Loucy (cell line): Measurements from ENCODE around the gene NDC80.

Experiments used
- H2AFZ ChIP-seq: fragments of 200-600 bp; sonication (generic); 2 replicates; pipeline ENCODE4 v1.6.0; 2016; ENCODE audit warnings: antibody characterized with exemption, mild to moderate bottlenecking, low read length, moderate library complexity
- H3F3A ChIP-seq: fragments of 200-600 bp; 2 replicates; pipeline ENCODE4 v1.6.0; 2016; ENCODE audit warnings: antibody characterized with exemption, low read depth, mild to moderate bottlenecking
- H3K27me3 ChIP-seq: fragments of 200-600 bp; sonication (generic); 2 replicates; pipeline ENCODE4 v1.6.1; 2014; ENCODE audit warnings: low read length, mild to moderate bottlenecking; ENCODE audit not compliant: insufficient read depth, poor library complexity, severe bottlenecking
- H3K36me3 ChIP-seq: fragments of 200-600 bp; sonication (generic); 2 replicates; pipeline ENCODE4 v1.6.1; 2016; ENCODE audit warnings: low read length; ENCODE audit not compliant: insufficient read depth
- H3K4me1 ChIP-seq: fragments of 200-600 bp; sonication (generic); 2 replicates; pipeline ENCODE4 v1.5.1; 2014; ENCODE audit warnings: low read length, mild to moderate bottlenecking; ENCODE audit not compliant: insufficient read depth, poor library complexity, severe bottlenecking
- H3K4me2 ChIP-seq: fragments of 200-600 bp; sonication (generic); 2 replicates; pipeline ENCODE4 v1.6.0; 2014; ENCODE audit warnings: antibody characterized with exemption, low read length, low read depth, mild to moderate bottlenecking; ENCODE audit not compliant: poor library complexity, severe bottlenecking
- H3K4me3 ChIP-seq: fragments of 200-600 bp; sonication (generic); 2 replicates; pipeline ENCODE4 v1.5.1; 2014; ENCODE audit warnings: low read length, mild to moderate bottlenecking, mixed read lengths; ENCODE audit not compliant: poor library complexity, severe bottlenecking
- H3K79me2 ChIP-seq: fragments of 200-600 bp; sonication (generic); 2 replicates; pipeline ENCODE4 v1.6.1; 2014; ENCODE audit warnings: low read length; ENCODE audit not compliant: insufficient read depth
- H3K9ac ChIP-seq: fragments of 200-600 bp; sonication (generic); 2 replicates; pipeline ENCODE4 v1.6.0; 2014; ENCODE audit warnings: mild to moderate bottlenecking, low read depth, low read length, moderate library complexity; ENCODE audit not compliant: poor library complexity, severe bottlenecking
- H3K9me2 ChIP-seq: fragments of 200-600 bp; sonication (generic); replicated peaks from 2 replicates; pipeline ENCODE4 v1.6.1; 2016; ENCODE audit warnings: low read depth, low read length, mixed read lengths
- H3K9me3 ChIP-seq: fragments of 200-600 bp; sonication (generic); 2 replicates; pipeline ENCODE4 v1.6.1; 2014; ENCODE audit warnings: mild to moderate bottlenecking, antibody characterized with exemption, low read length, low read depth; ENCODE audit not compliant: insufficient read depth
- H4K20me1 ChIP-seq: fragments of 200-600 bp; sonication (generic); 2 replicates; pipeline ENCODE4 v1.6.0; 2014; ENCODE audit warnings: antibody characterized with exemption, low read length, mild to moderate bottlenecking; ENCODE audit not compliant: insufficient read depth, poor library complexity, severe bottlenecking
- EZH2phosphoT487 ChIP-seq: fragments of 200-600 bp; IDR thresholded peaks from 2 replicates; pipeline ENCODE4 v1.6.1; 2018; ENCODE audit warnings: antibody characterized with exemption, mild to moderate bottlenecking, moderate library complexity, borderline replicate concordance
- TF ChIP-seq, protein P1 (sequence below): fragments of 200-600 bp; sonication (generic); conservative IDR thresholded peaks from 2 replicates; pipeline ENCODE4 v1.5.1; 2014; ENCODE audit warnings: mild to moderate bottlenecking, antibody characterized with exemption, low read length

NDC80 gene

GRCh38 chr18:2572892-2573291, 1.5 kb downstream of the NDC80 start:
- H3K9me2 ChIP-seq, result no peaks in the 10 kb centered on the region
- peaks cover 28% of the 10 kb centered on the region for H3K36me3 ChIP-seq
- H3K4me1 ChIP-seq, result peaks cover 74% of the 10 kb centered on the region
- no peak overlapping the region for H2AFZ ChIP-seq
- no peaks in the 10 kb centered on the region for H3K9me3 ChIP-seq
- no peak for TF ChIP-seq EZH2phosphoT487
- TF ChIP-seq, protein P1, sequence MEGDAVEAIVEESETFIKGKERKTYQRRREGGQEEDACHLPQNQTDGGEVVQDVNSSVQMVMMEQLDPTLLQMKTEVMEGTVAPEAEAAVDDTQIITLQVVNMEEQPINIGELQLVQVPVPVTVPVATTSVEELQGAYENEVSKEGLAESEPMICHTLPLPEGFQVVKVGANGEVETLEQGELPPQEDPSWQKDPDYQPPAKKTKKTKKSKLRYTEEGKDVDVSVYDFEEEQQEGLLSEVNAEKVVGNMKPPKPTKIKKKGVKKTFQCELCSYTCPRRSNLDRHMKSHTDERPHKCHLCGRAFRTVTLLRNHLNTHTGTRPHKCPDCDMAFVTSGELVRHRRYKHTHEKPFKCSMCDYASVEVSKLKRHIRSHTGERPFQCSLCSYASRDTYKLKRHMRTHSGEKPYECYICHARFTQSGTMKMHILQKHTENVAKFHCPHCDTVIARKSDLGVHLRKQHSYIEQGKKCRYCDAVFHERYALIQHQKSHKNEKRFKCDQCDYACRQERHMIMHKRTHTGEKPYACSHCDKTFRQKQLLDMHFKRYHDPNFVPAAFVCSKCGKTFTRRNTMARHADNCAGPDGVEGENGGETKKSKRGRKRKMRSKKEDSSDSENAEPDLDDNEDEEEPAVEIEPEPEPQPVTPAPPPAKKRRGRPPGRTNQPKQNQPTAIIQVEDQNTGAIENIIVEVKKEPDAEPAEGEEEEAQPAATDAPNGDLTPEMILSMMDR, result no peak
- peak overlapping the region; percentile 84 for H3K4me2 ChIP-seq
- no peaks in the 10 kb centered on the region for H3K27me3 ChIP-seq
- H3F3A ChIP-seq, result peaks cover 9% of the 10 kb centered on the region; the same call in 1 of the 2 replicates
- peak overlapping the region; percentile 94 for H3K9ac ChIP-seq
- H3K4me3 ChIP-seq, result peak overlapping the region; percentile 84
- peaks cover 27% of the 10 kb centered on the region for H4K20me1 ChIP-seq
- peaks cover 94% of the 10 kb centered on the region for H3K79me2 ChIP-seq

- Histone ChIP-seq H4K20me1 (peaks cover 30% of the 10 kb centered on the region), H3K9me3 (no peaks in the 10 kb centered on the region), H3K79me2 (peaks cover 94% of the 10 kb centered on the region), H3K4me2 (peak overlapping the region; percentile 84), H3K27me3 (no peaks in the 10 kb centered on the region), H3K4me3 (peak overlapping the region; percentile 84), H3K4me1 (peaks cover 74% of the 10 kb centered on the region), H3K36me3 (peaks cover 33% of the 10 kb centered on the region), H3F3A (peaks cover 9% of the 10 kb centered on the region; the same call in 1 of the 2 replicates), H3K9ac (peak overlapping the region; percentile 94), H2AFZ (no peak overlapping the region), H3K9me2 (no peaks in the 10 kb centered on the region)
- no peak for TF ChIP-seq EZH2phosphoT487
- TF ChIP-seq, protein P1, result no peak
These were observed 2.1 kb downstream of the NDC80 start for GRCh38 chr18:2573408-2573807.

DNA sequence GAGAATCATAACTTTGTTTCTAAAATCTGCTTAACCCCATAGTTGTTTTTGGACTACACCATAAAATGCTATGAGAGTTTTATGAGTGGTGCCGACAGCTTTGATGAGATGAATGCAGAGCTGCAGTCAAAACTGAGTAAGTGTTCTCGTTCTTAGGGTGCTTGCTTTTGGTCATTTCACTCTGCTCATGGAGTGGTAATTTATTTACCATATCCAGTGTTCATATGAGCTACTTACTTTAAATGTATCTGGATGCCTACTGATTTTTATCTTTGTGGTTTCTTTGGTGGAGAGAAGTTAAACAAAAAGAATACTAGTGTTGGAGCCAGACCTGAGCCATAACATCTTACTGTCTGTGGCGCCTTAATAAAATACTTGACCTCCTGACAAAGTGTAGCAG, 16.4 kb downstream of the NDC80 start:
- peak overlapping the region; percentile 43 for H3K4me2 ChIP-seq
- H3K4me3 ChIP-seq, result no peak overlapping the region
- no peaks in the 10 kb centered on the region for H3K9me2 ChIP-seq
- H2AFZ ChIP-seq, result no peak overlapping the region
- H3K4me1 ChIP-seq, result peaks cover 30% of the 10 kb centered on the region
- no peaks in the 10 kb centered on the region for H3K9me3 ChIP-seq
- TF ChIP-seq, protein P1, result no peak
- TF ChIP-seq EZH2phosphoT487, result no peak
- peaks cover 10% of the 10 kb centered on the region; the same call in 1 of the 2 replicates for H3K79me2 ChIP-seq
- H3K36me3 ChIP-seq, result peaks cover 67% of the 10 kb centered on the region
- no peak overlapping the region for H3K9ac ChIP-seq
- no peaks in the 10 kb centered on the region; the same call in 1 of the 2 replicates for H3F3A ChIP-seq
- H4K20me1 ChIP-seq, result peaks cover 4% of the 10 kb centered on the region
- H3K27me3 ChIP-seq, result no peaks in the 10 kb centered on the region
